Upper lobe of left lung (tissue), 6 donors: Measurements from ENCODE around the gene GRXCR2. TPM values are rescaled to one million over a fixed set of nuclear protein-coding genes. Genes with fewer than 3 reads are reported as not detected.
"Not testable (repeated sequence)": the region's sequence is repeated elsewhere in the genome, so short reads cannot be mapped to it uniquely, and the experiment has no call there.

Experiments used
- ATAC-seq, 2 donors: fragments of 200-7000 bp; cut with Tn5 transposase; one replicate each; pipeline ENCODE4 v1.9.1; 2022; ENCODE audit warnings: mild to moderate bottlenecking in 2 of 2, moderate library complexity in 2 of 2; ENCODE audit not compliant: low FRiP score in 2 of 2
- DNase-seq, 2 donors: peaks; one replicate each; pipeline ENCODE4 v3.0.0-alpha.2; 2019 to 2020
- H3K27ac ChIP-seq, 4 donors: fragments of 200-600 bp; sonication (generic); one replicate each; pipeline ENCODE4 v1.5.1; 2016 to 2019
- H3K27me3 ChIP-seq, 4 donors: fragments of 200-600 bp; sonication (generic); one replicate each; pipeline ENCODE4 v1.5.1; 2017 to 2019
- H3K36me3 ChIP-seq, 4 donors: fragments of 200-600 bp; sonication (generic); one replicate each; pipeline ENCODE4 v1.5.1; 2016 to 2019
- H3K4me1 ChIP-seq, 4 donors: fragments of 200-600 bp; sonication (generic); one replicate each; pipeline ENCODE4 v1.5.1; 2018 to 2019
- H3K4me3 ChIP-seq, 4 donors: fragments of 200-600 bp; sonication (generic); one replicate each; pipeline ENCODE4 v1.5.1; 2017 to 2019; ENCODE audit warnings: mild to moderate bottlenecking in 2 of 4, moderate library complexity in 1 of 4
- H3K9me3 ChIP-seq, 4 donors: fragments of 200-600 bp; sonication (generic); one replicate each; pipeline ENCODE4 v1.5.1; 2018 to 2019
- EP300 ChIP-seq, 4 donors: sonication (generic); formaldehyde crosslinking; IDR thresholded peaks; one replicate each; pipeline ENCODE4 v1.5.1; 2017; ENCODE audit warnings: antibody characterized with exemption in 4 of 4, control low read depth in 2 of 4
- POLR2A ChIP-seq, 4 donors: fragments of 450-650 bp; IDR thresholded peaks; one replicate each; pipeline ENCODE4 v1.5.1; 2016 to 2017; ENCODE audit warnings: antibody characterized with exemption in 4 of 4, mild to moderate bottlenecking in 2 of 4
- POLR2AphosphoS5 ChIP-seq, 2 donors: sonication (generic); formaldehyde crosslinking; IDR thresholded peaks; one replicate each; pipeline ENCODE4 v1.5.1; 2017; ENCODE audit warnings: antibody characterized with exemption in 2 of 2
- WGBS, 2 donors: methylation state at CpG; one replicate each; pipeline ENCODE4 v1.1.5; 2017 to 2018; 5-methylcytosine and 5-hydroxymethylcytosine counted together
- total RNA-seq, 6 donors: library from RNA; depleted of rRNA in 4 of 6; stranded (reverse); fragments of >200 nt in 4 of 6; gene quantifications; one replicate each; pipeline versions ENCODE4 v1.1.0 to v1.2.1, GENCODE V29; 2016 to 2021
- TF ChIP-seq, protein P1 (sequence below), 6 experiments: fragments of 450-650 bp in 4 of 6; fragments of 200-600 bp in 2 of 6; sonication (generic) in 2 of 6; IDR thresholded peaks; one replicate each; pipeline ENCODE4 v1.5.1; 2016 to 2019; ENCODE audit warnings: antibody characterized with exemption in 6 of 6
- donor health status: DM: no; HTN: no; CAD: no; lungs with moderate emphysema.
- donor health status: DM: no; HTN: yes; CAD: no; lungs with severe emphysema.

Gene GRXCR2
- total RNA-seq, 6 donors from 2014 or later = not detected

DNA sequence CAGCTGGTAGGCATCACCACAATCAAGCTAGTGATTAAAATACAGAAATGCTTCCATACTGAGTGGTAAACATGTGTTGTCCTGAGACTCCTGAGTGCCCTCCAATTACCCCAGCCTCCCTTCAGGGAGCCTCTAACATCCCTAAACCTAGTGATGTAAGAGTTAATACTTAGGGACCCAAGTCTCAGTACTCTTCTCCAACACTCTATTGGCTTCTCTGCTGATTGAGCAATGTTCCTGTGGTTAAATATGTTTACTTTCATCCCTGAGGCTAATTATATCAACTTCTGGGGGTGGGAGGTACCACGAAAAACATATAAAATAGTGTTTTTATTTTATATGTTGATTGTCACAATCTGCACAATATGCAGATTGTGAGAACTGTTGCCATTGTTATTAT is 5.0 kb downstream of the GRXCR2 start:
- ATAC-seq = no peak
- DNase-seq = no peak
- Histone ChIP-seq H3K4me3 (no peak overlapping the region), H3K4me1 (no peaks in the 10 kb centered on the region), H3K9me3 (no peaks in the 10 kb centered on the region), H3K27me3 (no peaks in the 10 kb centered on the region), H3K36me3 (no peaks in the 10 kb centered on the region), H3K27ac (no peak overlapping the region)
- TF ChIP-seq EP300 (IDR thresholded peaks at IDR 0.05) = no peak
- no peak for TF ChIP-seq POLR2AphosphoS5 (IDR thresholded peaks at IDR 0.05)
- TF ChIP-seq, protein P1, sequence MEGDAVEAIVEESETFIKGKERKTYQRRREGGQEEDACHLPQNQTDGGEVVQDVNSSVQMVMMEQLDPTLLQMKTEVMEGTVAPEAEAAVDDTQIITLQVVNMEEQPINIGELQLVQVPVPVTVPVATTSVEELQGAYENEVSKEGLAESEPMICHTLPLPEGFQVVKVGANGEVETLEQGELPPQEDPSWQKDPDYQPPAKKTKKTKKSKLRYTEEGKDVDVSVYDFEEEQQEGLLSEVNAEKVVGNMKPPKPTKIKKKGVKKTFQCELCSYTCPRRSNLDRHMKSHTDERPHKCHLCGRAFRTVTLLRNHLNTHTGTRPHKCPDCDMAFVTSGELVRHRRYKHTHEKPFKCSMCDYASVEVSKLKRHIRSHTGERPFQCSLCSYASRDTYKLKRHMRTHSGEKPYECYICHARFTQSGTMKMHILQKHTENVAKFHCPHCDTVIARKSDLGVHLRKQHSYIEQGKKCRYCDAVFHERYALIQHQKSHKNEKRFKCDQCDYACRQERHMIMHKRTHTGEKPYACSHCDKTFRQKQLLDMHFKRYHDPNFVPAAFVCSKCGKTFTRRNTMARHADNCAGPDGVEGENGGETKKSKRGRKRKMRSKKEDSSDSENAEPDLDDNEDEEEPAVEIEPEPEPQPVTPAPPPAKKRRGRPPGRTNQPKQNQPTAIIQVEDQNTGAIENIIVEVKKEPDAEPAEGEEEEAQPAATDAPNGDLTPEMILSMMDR (IDR thresholded peaks at IDR 0.05) = no peak
- 23 to 30% methylated on average over 1 of the region's 1 CpG for WGBS, 2 donors

DNA sequence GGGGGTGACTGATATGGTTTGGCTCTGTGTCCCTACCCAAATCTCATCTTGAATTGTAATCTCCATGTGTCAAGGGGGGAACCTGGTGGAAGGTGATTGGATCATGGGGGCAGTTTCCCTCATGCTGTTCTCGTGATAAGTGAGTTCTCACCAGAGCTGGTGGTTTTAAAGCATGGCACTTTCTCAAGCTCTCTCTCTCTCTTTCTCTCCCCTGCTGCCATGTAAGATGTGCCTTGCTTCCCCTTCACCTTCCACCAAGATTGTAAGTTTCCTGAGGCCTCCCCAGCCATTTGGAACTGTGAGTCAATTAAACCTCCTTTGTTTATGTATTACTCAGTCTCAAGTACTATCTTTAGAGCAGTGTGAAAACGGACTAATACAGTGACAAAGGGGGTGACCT is 8.4 kb downstream of the GRXCR2 start:
- H3K4me1 ChIP-seq, DNase-seq, H3K9me3 ChIP-seq, H3K36me3 ChIP-seq, H3K27me3 ChIP-seq, ATAC-seq, H3K4me3 ChIP-seq, H3K27ac ChIP-seq: not testable (repeated sequence)
- 71 to 73% methylated on average over 2 of the region's 2 CpGs for WGBS, 2 donors

DNA sequence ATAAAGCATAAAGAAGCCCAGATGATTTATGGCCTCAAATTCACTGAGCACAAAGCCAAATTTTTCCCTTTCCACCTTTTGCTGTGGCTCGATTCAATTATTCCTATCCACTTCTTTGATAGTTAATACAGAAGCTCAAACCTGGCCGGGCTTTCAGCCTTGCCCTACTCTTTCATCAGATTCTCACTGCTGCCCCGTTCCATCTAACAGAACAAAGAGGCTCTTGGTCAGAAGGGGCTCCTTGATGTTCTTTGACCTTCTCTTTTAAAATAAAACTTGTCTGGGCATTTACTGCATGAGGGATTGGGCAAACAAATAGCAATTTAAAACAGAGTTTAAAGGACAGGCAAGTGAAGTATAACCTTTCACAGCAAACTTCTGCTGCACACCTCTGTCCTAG is 9.8 kb downstream of the GRXCR2 start:
- Histone ChIP-seq H3K4me3 (no peak overlapping the region), H3K27ac (no peak overlapping the region), H3K27me3 (no peaks in the 10 kb centered on the region), H3K4me1 (no peaks in the 10 kb centered on the region), H3K9me3 (no peaks in the 10 kb centered on the region), H3K36me3 (no peaks in the 10 kb centered on the region)
- ATAC-seq (no peak), DNase-seq (no peak)
- 77 to 86% methylated on average over 3 of the region's 3 CpGs for WGBS, 2 donors
- TF ChIP-seq POLR2AphosphoS5 (IDR thresholded peaks at IDR 0.05) (no peak), EP300 (IDR thresholded peaks at IDR 0.05) (no peak), POLR2A (IDR thresholded peaks at IDR 0.05) (no peak)
- TF ChIP-seq, protein P1 (IDR thresholded peaks at IDR 0.05) = no peak

GRCh38 chr5:145859897-145860296 is 12.9 kb downstream of the GRXCR2 start:
- H3K27me3 ChIP-seq = no peaks in the 10 kb centered on the region
- H3K36me3 ChIP-seq = no peaks in the 10 kb centered on the region
- no peaks in the 10 kb centered on the region for H3K9me3 ChIP-seq
- H3K4me1 ChIP-seq = peaks cover 3 to 13% (median 8%) of the 10 kb centered on the region in 4 donors
- no peak overlapping the region for H3K27ac ChIP-seq
- DNase-seq (no peak), ATAC-seq (no peak)
- TF ChIP-seq, protein P1 (IDR thresholded peaks at IDR 0.05) = no peak
- TF ChIP-seq POLR2A (IDR thresholded peaks at IDR 0.05) (no peak), EP300 (IDR thresholded peaks at IDR 0.05) (no peak)
- H3K4me3 ChIP-seq = no peak overlapping the region
- WGBS, 2 donors = 61 to 79% methylated on average over 2 to 3 of the region's 3 CpGs

- DNase-seq (no peak), ATAC-seq (no peak)
- Histone ChIP-seq H3K9me3 (no peaks in the 10 kb centered on the region), H3K36me3 (no peaks in the 10 kb centered on the region), H3K4me1 (peaks cover 3 to 13% (median 8%) of the 10 kb centered on the region in 4 donors), H3K4me3 (no peak overlapping the region), H3K27me3 (no peaks in the 10 kb centered on the region), H3K27ac (no peak overlapping the region)
- 84 to 90% methylated on average over 5 to 6 of the region's 6 CpGs for WGBS, 2 donors
- TF ChIP-seq POLR2A (IDR thresholded peaks at IDR 0.05) (no peak), POLR2AphosphoS5 (IDR thresholded peaks at IDR 0.05) (no peak), EP300 (IDR thresholded peaks at IDR 0.05) (no peak)
- TF ChIP-seq, protein P1 (IDR thresholded peaks at IDR 0.05) = no peak
Observed at GRCh38 chr5:145859453-145859852, 13.4 kb downstream of the GRXCR2 start.
